A204.1 (cell line): ENCODE measurements around the gene RREB1.

Source experiments
- FAIRE-seq: peaks from 2 replicates; lab custom pipeline; 2012; peaks lifted over from hg19 to GRCh38; lab: Jason Lieb, UNC

RREB1 gene

GRCh38 chr6:7098993-7099392 is 8.8 kb upstream of the RREB1 start:
- no peak for FAIRE-seq

DNA sequence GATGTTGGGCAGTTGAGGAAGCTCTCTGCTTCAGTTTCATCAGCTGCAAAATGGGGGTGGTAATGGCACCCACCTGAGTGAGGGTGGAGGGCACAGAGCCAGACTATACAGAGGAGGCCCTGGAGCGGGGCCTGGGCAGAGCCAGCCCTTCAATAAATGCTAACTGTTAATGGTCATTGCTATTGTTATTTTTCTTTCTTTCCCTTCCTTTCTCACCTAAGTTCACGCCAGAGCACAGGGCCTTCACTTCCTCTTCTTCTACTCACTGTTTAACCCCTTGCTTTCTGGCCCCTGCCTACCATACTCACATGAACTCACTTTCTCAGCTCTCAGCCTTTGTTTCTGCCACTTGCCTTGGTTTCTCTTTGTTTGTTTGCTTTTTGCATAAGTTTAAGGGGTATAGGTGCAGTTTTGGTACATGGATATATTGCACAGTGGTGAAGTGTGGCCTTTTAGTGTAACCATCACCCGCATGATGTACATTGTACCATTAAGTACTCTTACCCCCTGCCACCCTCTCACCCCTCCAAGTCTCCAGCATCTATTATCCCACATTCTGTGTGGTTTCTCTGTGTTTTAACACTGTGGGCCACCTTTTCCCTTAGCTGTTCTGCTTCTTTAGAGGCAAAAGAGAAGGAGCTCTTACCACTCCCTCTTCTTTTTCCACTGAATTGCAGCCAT is 7.5 kb upstream of the RREB1 start:
- FAIRE-seq: no peak

- FAIRE-seq: no peak
These were observed 7.0 kb upstream of the RREB1 start for GRCh38 chr6:7100753-7101081.

DNA sequence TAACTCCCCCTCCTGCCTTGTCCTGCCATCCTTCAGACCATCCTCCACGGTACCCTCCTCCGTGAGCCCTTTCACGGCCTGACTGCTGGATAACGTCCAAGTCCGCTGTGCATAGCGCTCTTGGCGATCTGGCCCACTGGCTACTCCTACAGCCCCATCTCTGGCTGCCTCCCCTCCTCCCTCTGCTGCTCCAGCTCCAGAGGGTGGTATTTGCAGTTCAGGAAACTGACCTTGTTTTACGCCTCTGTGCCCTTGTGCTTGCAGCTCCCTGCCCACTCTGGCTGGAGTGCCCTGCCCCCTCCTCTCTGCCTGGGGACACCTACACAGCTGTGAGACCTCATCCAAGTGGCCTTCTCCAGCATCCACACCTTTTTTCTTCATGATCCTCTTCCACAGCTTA is 6.5 kb upstream of the RREB1 start:
- no peak for FAIRE-seq

- FAIRE-seq: no peak
These were observed 3.0 kb upstream of the RREB1 start for GRCh38 chr6:7104752-7105151.

DNA sequence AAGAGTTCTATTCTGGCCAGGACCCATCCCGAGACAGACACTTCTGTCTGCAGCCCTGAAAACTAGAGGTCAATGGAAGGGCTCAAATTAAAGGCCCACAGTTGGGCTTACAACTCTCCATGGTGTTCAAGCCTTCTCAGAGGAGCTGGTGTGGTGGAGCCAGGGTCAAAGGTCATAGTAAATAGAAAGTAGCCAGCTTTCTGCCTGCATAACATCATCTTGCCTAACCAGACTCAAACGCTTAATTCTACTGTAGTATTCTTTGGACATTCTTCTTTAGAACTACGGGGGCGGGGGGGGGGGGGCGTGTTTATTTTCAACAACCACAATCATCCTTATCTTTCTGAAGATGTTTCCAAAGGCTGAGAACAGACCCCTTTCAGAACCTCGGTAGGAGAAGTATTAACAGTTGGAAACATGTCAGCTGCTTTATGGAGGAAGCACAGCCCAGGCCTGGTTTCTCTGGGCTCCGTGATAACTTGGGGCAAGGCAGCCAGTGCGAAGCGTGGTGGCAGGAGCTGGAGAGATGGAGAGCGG is 1.5 kb upstream of the RREB1 start:
- no peak for FAIRE-seq

- no peak for FAIRE-seq
These were observed 796 bp upstream of the RREB1 start for GRCh38 chr6:7106752-7107577.

- no peak for FAIRE-seq
These were observed 619 bp downstream of the RREB1 start for GRCh38 chr6:7108196-7108963.

- FAIRE-seq: no peak
These were observed 1.4 kb downstream of the RREB1 start for GRCh38 chr6:7108964-7109836.

GRCh38 chr6:7110092-7110792 is 2.5 kb downstream of the RREB1 start:
- no peak for FAIRE-seq

GRCh38 chr6:7111095-7111690 is 3.4 kb downstream of the RREB1 start:
- no peak for FAIRE-seq

DNA sequence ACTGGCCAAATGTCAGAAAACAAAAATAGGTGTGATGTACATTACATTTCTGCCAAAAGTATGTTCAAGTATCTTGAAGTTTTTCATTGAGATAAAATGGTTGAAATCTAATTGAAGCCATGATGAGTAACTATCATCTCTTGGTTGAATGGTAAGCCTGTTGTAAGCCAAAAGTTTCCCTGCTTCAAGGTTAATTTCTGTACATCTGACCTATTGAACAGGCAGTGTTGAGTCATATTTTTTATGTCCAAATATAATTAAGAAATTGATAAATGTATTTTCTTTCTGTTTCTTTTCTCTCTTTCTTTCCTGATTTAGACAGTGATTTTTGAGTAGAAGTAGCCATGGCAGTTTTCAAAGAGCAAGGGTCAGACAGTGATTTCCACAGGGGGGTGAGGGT is 4.4 kb downstream of the RREB1 start:
- no peak for FAIRE-seq

DNA sequence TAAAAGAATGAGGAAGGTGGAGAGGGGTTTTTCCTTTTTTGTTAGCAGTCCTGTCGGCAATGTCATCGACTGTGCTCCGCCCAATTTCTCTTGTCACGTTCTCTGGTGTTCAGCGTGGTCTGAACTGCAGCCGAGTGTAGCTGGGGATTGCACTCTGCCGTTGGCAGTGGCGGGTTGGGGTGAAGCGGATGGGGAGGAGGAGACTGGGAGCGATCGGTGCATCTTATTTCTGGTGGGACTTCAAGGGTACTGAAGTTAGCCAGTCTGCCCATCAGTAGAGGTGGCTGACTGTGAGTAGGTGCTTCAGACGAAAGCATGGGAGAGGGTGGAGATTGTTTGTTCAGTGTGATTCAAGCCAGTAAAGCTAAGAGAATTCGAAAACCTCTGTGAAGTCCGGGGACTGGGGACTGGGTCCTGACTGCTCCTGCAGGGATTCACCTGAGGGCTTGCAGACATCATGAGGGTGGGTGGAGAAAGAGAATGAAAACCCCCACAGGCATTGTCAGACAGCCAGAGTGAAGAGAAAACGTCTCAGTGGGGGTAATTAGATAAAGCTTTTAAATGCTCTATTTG is 5.1 kb downstream of the RREB1 start:
- FAIRE-seq: no peak

- no peak for FAIRE-seq
These were observed 7.1 kb downstream of the RREB1 start for GRCh38 chr6:7114744-7115458.

GRCh38 chr6:7115543-7116231 is 7.9 kb downstream of the RREB1 start:
- FAIRE-seq: no peak

GRCh38 chr6:7119272-7119801 is 11.6 kb downstream of the RREB1 start:
- no peak for FAIRE-seq

GRCh38 chr6:7121700-7122241 is 14.0 kb downstream of the RREB1 start:
- FAIRE-seq: no peak

DNA sequence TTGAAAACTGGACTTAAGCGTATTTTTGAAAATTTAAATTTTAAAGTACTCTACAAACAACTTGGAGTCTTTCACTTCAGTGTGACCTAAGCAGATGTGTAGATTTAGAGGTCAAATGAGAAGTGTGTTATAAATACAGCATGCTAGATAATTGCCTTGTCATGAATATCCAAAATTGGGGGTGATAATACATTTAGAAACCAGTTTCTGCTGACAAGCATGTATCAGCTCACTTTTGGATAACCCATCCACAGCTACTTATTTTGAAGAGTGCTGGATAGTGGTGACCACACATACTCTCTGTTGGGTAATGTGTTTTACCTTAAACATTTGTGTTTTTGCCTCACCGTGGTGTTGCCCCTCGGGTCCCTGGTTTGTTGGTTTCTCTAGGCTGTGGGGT is 14.9 kb downstream of the RREB1 start:
- FAIRE-seq: no peak

DNA sequence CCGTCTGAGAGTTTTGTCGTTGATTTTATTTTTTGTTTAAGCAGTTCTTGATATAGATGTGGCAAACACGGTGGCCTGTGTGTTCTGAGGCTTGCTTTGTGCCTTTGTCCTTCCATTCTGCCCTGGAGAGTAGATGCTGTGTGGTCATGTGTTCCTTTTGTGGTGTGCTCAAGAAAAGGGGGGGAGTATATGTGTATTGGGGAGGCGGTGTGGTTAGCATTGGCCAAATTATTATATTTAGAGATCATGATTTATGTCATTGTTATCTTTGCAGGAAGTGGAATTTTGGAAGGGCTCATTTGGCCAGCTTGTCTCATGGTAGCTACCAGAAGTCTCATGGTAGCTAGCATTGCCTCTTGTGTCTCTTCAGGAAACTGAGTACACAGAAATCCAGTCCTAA is 16.4 kb downstream of the RREB1 start:
- FAIRE-seq: no peak
